K562 (cell line): ENCODE data around the gene C9orf50. TPM values are rescaled to one million over a fixed set of nuclear protein-coding genes. Genes with fewer than 3 reads are reported as not detected.
A peak's percentile ranks its signal among the peaks of the same experiment; 100 is the strongest.

Experiments used
- ATAC-seq: fragments of 200-7000 bp; cut with Tn5 transposase; 3 replicates; pipeline ENCODE4 v1.9.1; 2020; ENCODE audit warnings: moderate library complexity
- BruUV-seq: library from RNA; stranded (reverse); fragments of 400-500 nt; replicated peaks from 2 replicates; lab custom pipeline; 2021; lab: Mats Ljungman, UMichigan
- CTCF ChIA-PET: fragments of 300-600 bp; formaldehyde crosslinking; extraction: SDS; loops from one replicate; lab custom pipeline; 2021; ENCODE audit warnings: low intra/inter-chr PET ratio; lab: Yijun Ruan, JAX
- POLR2A ChIA-PET: fragments of 300-600, 350-650 bp; sonication (Branson Sonifier 250); formaldehyde crosslinking; extraction: SDS; loops from one replicate; lab custom pipeline; 2021; ENCODE audit warnings: antibody characterized with exemption, inconsistent platforms; lab: Yijun Ruan, JAX
- DNase-seq, 4 experiments: peaks; one replicate each; pipeline versions ENCODE4 v3.0.0 to v3.0.0-alpha.2; 2011 to 2018; ENCODE audit warnings: low spot score in 3 of 4, mixed read lengths in 3 of 4; ENCODE audit errors: extremely low read depth in 1 of 4
- FAIRE-seq: peaks from 2 replicates; lab custom pipeline; 2011; peaks lifted over from hg19 to GRCh38; lab: Jason Lieb, UNC
- H2AFZ ChIP-seq: 2 replicates; pipeline ENCODE4 v1.6.0; 2011; ENCODE audit warnings: low read depth, low read length, control low read depth, inconsistent platforms
- H3K27ac ChIP-seq: fragments of 200-600 bp; 3 replicates; pipeline ENCODE4 v1.8.0; 2011; ENCODE audit warnings: low read depth, mild to moderate bottlenecking, control low read depth, inconsistent platforms, low read length, moderate library complexity, mixed read lengths; ENCODE audit errors: extremely low read depth
- H3K27me3 ChIP-seq, 2 experiments: fragments of 300-600 bp in 1 of 2; 2 replicates in 1 of 2; 3 replicates in 1 of 2; pipeline versions ENCODE4 v1.6.0 to v1.8.0; 2011; ENCODE audit warnings: inconsistent platforms in 2 of 2, low read length in 2 of 2, mild to moderate bottlenecking in 1 of 2, mixed read lengths in 1 of 2, moderate library complexity in 1 of 2; ENCODE audit not compliant: control insufficient read depth in 2 of 2, insufficient read depth in 2 of 2
- H3K36me3 ChIP-seq: fragments of 300-600 bp; 3 replicates; pipeline ENCODE4 v1.8.0; 2011; ENCODE audit warnings: mild to moderate bottlenecking, low read length, inconsistent platforms; ENCODE audit not compliant: control insufficient read depth, insufficient read depth
- H3K4me1 ChIP-seq, 2 experiments: fragments of 200-600 bp in 1 of 2; replicated peaks in 1 of 2; 2 replicates in 1 of 2; 3 replicates in 1 of 2; pipeline versions ENCODE4 v1.5.1 to v1.8.0; 2011; ENCODE audit warnings: inconsistent platforms in 2 of 2, low read length in 2 of 2, mild to moderate bottlenecking in 1 of 2, mixed read lengths in 1 of 2, moderate library complexity in 1 of 2; ENCODE audit not compliant: control insufficient read depth in 2 of 2, insufficient read depth in 2 of 2
- H3K4me2 ChIP-seq: 2 replicates; pipeline ENCODE4 v1.6.1; 2011; ENCODE audit warnings: low read length, control low read depth, inconsistent platforms, mixed read lengths; ENCODE audit not compliant: insufficient read depth
- H3K4me3 ChIP-seq: fragments of 200-600 bp; sonication (generic), shearing (Covaris generic); 2 replicates; pipeline ENCODE4 v1.5.1; 2016; ENCODE audit warnings: control low read depth, inconsistent platforms
- H3K79me2 ChIP-seq: fragments of 200-600 bp; 3 replicates; pipeline ENCODE4 v1.8.0; 2011; ENCODE audit warnings: low read length, inconsistent platforms; ENCODE audit not compliant: control insufficient read depth, insufficient read depth
- H3K9ac ChIP-seq, 2 experiments: 2 replicates each; pipeline versions ENCODE4 v1.6.0 to v1.6.1; 2011; ENCODE audit warnings: low read depth in 2 of 2, low read length in 2 of 2, control low read depth in 1 of 2, inconsistent platforms in 1 of 2, mild to moderate bottlenecking in 1 of 2, mixed read lengths in 1 of 2; ENCODE audit not compliant: insufficient read depth in 1 of 2
- H3K9me1 ChIP-seq: one replicate; pipeline ENCODE4 v1.6.0; 2011; ENCODE audit warnings: inconsistent platforms, mild to moderate bottlenecking, low read length, moderate library complexity; ENCODE audit not compliant: control insufficient read depth, insufficient read depth
- H3K9me3 ChIP-seq: replicated peaks from 2 replicates; pipeline ENCODE4 v1.5.1; 2011; ENCODE audit warnings: low read depth, low read length, inconsistent platforms; ENCODE audit not compliant: control insufficient read depth, insufficient read depth
- H4K20me1 ChIP-seq: replicated peaks from 2 replicates; pipeline ENCODE4 v1.6.1; 2011; ENCODE audit warnings: low read length, inconsistent platforms, mixed read lengths; ENCODE audit not compliant: control insufficient read depth, insufficient read depth
- ATF3 ChIP-seq, 2 experiments: fragments of 450-650 bp in 1 of 2; sonication (generic) in 1 of 2; formaldehyde crosslinking in 1 of 2; IDR thresholded peaks in 1 of 2; conservative IDR thresholded peaks in 1 of 2; 2 replicates each; pipeline versions ENCODE4 v1.6.1 to v1.8.1; 2016 to 2023; ENCODE audit warnings: mild to moderate bottlenecking in 2 of 2, moderate library complexity in 2 of 2, inconsistent platforms in 1 of 2, missing genetic modification reagents in 1 of 2
- CHD2 ChIP-seq: IDR thresholded peaks from 2 replicates; pipeline ENCODE4 v1.6.1; 2011; ENCODE audit warnings: low read depth, low read length
- CSDE1 ChIP-seq, 2 experiments: fragments of 450-650 bp; IDR thresholded peaks; 2 replicates each; pipeline ENCODE4 v1.6.1; 2016; ENCODE audit warnings: mild to moderate bottlenecking in 1 of 2
- MLLT1 ChIP-seq, 2 experiments: fragments of 450-650 bp; IDR thresholded peaks; 2 replicates each; pipeline ENCODE4 v1.6.1; 2016
- MXD1 ChIP-seq: fragments of 250-450 bp; sonication (Bioruptor Pico); IDR thresholded peaks from 2 replicates; pipeline ENCODE4 v1.8.0; 2021; ENCODE audit warnings: borderline replicate concordance, mild to moderate bottlenecking, moderate library complexity; ENCODE audit not compliant: poor library complexity, severe bottlenecking
- PHF21A ChIP-seq: fragments of 450-650 bp; IDR thresholded peaks from 2 replicates; pipeline ENCODE4 v1.6.1; 2017; ENCODE audit warnings: low read depth, borderline replicate concordance
- PYGO2 ChIP-seq: fragments of 450-650 bp; IDR thresholded peaks from 2 replicates; pipeline ENCODE4 v1.6.1; 2016; ENCODE audit warnings: mild to moderate bottlenecking, missing genetic modification characterization, moderate library complexity, missing compliant biosample characterization
- TRIM24 ChIP-seq, 2 experiments: fragments of 450-650 bp; IDR thresholded peaks; 2 replicates each; pipeline ENCODE4 v1.6.1; 2016
- WGBS: fragments of 100-300 bp; shearing (Covaris generic); methylation state at CpG from one replicate; pipeline ENCODE4 v1.1.6; 2016; ENCODE audit warnings: low coverage, mixed read lengths; ENCODE audit not compliant: insufficient coverage; ENCODE audit errors: missing lambda C conversion rate; 5-methylcytosine and 5-hydroxymethylcytosine counted together
- in situ Hi-C: fragments of 300-500 bp; cut with MboI; formaldehyde crosslinking; loops from 4 replicates; pipeline ENCODE4 v1.15.0; 2018; ENCODE audit warnings: inconsistent platforms, mixed read lengths
- intact Hi-C: fragments of 100-400 bp; cut with micrococcal nuclease; formaldehyde crosslinking; loops from 2 replicates; pipeline ENCODE4 v1.14.2; 2022
- polyA plus RNA-seq, 8 experiments: library from polyadenylated mRNA; depleted of rRNA in 4 of 8; stranded (reverse) in 5 of 8; unstranded in 3 of 8; fragments of >200 nt; fragmentation: Nextera tagmentation in 2 of 8; fragmentation: Illumina TruSeq in 1 of 8; extraction: Ambion mirVana in 2 of 8; extraction: Trizol in 1 of 8; gene quantifications; 2 replicates each; pipeline versions ENCODE4 v1.2.1 to v1.2.3, GENCODE V29; 2011 to 2014; ENCODE audit warnings: inconsistent platforms in 1 of 8, missing spikeins in 1 of 8
- total RNA-seq, 7 experiments: library from RNA; depleted of rRNA in 6 of 7; stranded (reverse); fragments of >200 nt in 6 of 7; fragmentation: Illumina TruSeq in 2 of 7; extraction: Trizol in 2 of 7; gene quantifications; 2 replicates each; pipeline versions ENCODE4 v1.2.1 to v1.2.3, GENCODE V29; 2011 to 2021; ENCODE audit warnings: low replicate concordance in 1 of 7

C9orf50 gene
- total and polyA plus RNA-seq, 9 of the 15 experiments (the other 6 are each of a cell fraction or from before 2014, with no cell fraction given): not detected

GRCh38 chr9:129574911-129575585, 45.9 kb downstream of the C9orf50 start:
- Histone ChIP-seq H3K4me2 (no peak overlapping the region), H2AFZ (peak overlapping the region; percentile 35; the same call in 1 of the 2 replicates), H3K27ac (no peak overlapping the region), H3K9ac (peak overlapping the region in 1 of 2 experiments; percentile 47; a peak in 1 of 4 replicates), H3K9me1 (no peaks in the 10 kb centered on the region), H3K4me3 (no peak overlapping the region), H4K20me1 (no peaks in the 10 kb centered on the region), H3K9me3 (peaks cover 1% of the 10 kb centered on the region), H3K36me3 (no peaks in the 10 kb centered on the region), H3K27me3 (no peaks in the 10 kb centered on the region), H3K79me2 (no peaks in the 10 kb centered on the region), H3K4me1 (peaks cover 14 to 33% of the 10 kb centered on the region in 2 experiments)
- no peak for TF ChIP-seq PYGO2 (tag)
- peak; percentile 22; the same call in 1 of the 2 replicates for TF ChIP-seq ATF3 (IDR thresholded peaks at IDR 0.05)
- TF ChIP-seq ATF3 (CRISPR knock-in tag; conservative IDR thresholded peaks at IDR 0.05): no peak
- intact Hi-C loops: no loop called here
- no peak for DNase-seq
- in situ Hi-C loops: no loop called here
- ATAC-seq: no peak
- no peak for FAIRE-seq
- BruUV-seq: no TSS peak
- ChIA-PET POLR2A (interaction anchor here (0.6 to 1.6 kb wide), 2 partner anchors 10 to 247 kb away, joined by 3 to 5 read pairs; no protein-coding TSS in a partner anchor), CTCF (no interaction called here)
- WGBS: 59% methylated on average over 13 of the region's 13 CpGs

- no peaks in the 10 kb centered on the region for H3K9me1 ChIP-seq
- no peak overlapping the region for H3K4me2 ChIP-seq
- intact Hi-C loops (no loop called here), in situ Hi-C loops (no loop called here)
- ChIA-PET CTCF (no interaction called here), POLR2A (interaction anchor here (0.9 kb wide), 1 partner anchor 10 kb away, joined by 3 read pairs; no protein-coding TSS in a partner anchor)
- no TSS peak for BruUV-seq
- H3K27ac ChIP-seq: no peak overlapping the region
- ATAC-seq (no peak), FAIRE-seq (no peak), DNase-seq (no peak)
- H3K4me1 ChIP-seq: peaks cover 24 to 44% of the 10 kb centered on the region in 2 experiments
- no peak overlapping the region for H3K4me3 ChIP-seq
- peaks cover 1% of the 10 kb centered on the region for H3K9me3 ChIP-seq
- no peaks in the 10 kb centered on the region for H3K79me2 ChIP-seq
- WGBS: 52% methylated on average over 5 of the region's 5 CpGs
- no peaks in the 10 kb centered on the region for H4K20me1 ChIP-seq
- no peaks in the 10 kb centered on the region for H3K27me3 ChIP-seq
- no peak overlapping the region for H3K9ac ChIP-seq
- no peak overlapping the region for H2AFZ ChIP-seq
- no peaks in the 10 kb centered on the region for H3K36me3 ChIP-seq
- TF ChIP-seq TRIM24 (IDR thresholded peaks at IDR 0.05): peak in 1 of 2 experiments; percentile 35; a peak in 1 of 4 replicates
- no peak for TF ChIP-seq MXD1 (CRISPR knock-in tag)
- TF ChIP-seq CHD2: no peak
- no peak for TF ChIP-seq CSDE1 (IDR thresholded peaks at IDR 0.05)
- TF ChIP-seq MLLT1 (IDR thresholded peaks at IDR 0.05): no peak
- TF ChIP-seq PHF21A: no peak
Measured at GRCh38 chr9:129573977-129574376, 46.9 kb downstream of the C9orf50 start.
